ENCODE measurements around the gene GNAS-AS1. TPM values are rescaled to one million over a fixed set of nuclear protein-coding genes. Genes with fewer than 3 reads are reported as not detected.

Gene GNAS-AS1
- polyA plus RNA-seq, 1 donor from 2014 or later = not detected

DNA sequence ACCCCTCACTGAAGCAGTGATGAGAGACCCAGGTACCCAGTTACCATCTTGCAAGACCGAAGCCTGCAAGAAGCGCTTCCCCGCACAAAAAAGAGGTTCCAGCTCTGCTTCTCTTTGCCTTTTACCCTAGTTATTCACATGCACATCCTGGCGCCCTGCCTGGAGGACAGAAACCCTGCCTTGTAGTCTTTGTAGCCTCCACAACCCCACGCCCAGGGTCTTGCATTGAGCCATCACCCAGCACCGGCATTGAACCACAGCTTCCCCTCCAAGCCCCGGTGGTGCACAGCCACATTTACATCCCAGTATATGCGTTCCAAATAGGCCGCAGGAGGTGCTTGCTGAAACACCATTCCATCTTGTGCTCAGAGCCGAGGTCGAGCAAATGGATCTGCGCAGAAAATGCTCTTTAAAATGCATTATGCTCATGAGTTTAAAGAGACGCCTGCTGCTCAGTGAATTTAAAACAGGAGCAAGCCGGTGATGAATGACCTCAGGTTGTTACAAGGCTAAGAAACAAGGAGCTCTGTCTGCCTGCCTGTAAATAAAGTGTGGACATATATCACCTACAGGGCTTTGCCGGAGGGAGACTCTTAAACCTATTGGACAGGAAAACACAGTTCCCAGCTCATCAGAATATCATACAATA, 61.7 kb downstream of the GNAS-AS1 start:
- no peak overlapping the region for H3K27ac Mint-ChIP-seq
- no peaks in the 10 kb centered on the region for H3K9me3 Mint-ChIP-seq
- no peaks in the 10 kb centered on the region for H3K36me3 Mint-ChIP-seq
- peaks cover 0 to 2% (median 0%) of the 10 kb centered on the region in 3 donors for H3K4me1 Mint-ChIP-seq
- no peak overlapping the region for H3K4me3 Mint-ChIP-seq
- H3K27me3 Mint-ChIP-seq = peaks cover 27% of the 10 kb centered on the region

DNA sequence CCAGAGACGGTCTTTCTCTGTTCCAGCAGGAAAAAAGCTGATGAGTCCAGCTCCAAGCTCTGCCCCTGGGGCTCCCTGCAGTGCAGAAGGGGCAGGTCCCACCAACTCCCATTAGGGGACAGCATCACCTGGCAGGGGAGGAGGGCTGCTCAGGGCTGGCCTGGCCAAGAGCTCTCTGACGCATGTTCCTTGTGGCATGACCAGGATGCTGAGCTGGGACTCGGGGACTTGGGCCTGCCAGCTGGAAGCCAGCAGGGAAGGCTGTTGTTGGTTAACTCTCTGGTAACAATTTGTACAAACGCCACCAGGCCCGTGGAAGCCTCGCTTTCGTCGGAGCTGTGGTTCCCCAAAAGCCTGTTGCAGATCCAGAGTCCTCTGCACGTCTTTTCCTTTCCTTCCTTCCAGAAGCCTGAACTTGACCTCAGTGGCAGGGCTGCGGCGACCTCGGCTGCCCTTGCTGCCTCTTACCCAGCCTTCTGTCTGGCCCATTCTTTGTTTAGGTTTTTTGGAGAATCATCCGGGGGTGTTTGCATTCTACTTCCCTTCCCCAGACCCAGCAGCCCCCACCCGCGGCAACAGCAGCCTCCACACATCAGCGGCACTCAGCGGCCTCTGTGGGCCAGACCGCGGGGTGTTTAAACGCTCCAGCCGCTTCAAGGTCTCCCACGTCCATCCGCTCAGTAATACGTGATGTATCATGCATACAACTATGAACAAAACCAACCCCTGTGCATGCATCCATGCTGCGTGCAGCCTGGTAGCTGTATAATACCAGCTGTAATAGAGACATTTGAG, 63.3 kb downstream of the GNAS-AS1 start:
- peaks cover 35% of the 10 kb centered on the region for H3K27me3 Mint-ChIP-seq
- no peaks in the 10 kb centered on the region for H3K36me3 Mint-ChIP-seq
- no peak overlapping the region for H3K27ac Mint-ChIP-seq
- H3K9me3 Mint-ChIP-seq = no peaks in the 10 kb centered on the region
- H3K4me1 Mint-ChIP-seq = peaks cover 0 to 2% (median 0%) of the 10 kb centered on the region in 3 donors
- no peak overlapping the region for H3K4me3 Mint-ChIP-seq

DNA sequence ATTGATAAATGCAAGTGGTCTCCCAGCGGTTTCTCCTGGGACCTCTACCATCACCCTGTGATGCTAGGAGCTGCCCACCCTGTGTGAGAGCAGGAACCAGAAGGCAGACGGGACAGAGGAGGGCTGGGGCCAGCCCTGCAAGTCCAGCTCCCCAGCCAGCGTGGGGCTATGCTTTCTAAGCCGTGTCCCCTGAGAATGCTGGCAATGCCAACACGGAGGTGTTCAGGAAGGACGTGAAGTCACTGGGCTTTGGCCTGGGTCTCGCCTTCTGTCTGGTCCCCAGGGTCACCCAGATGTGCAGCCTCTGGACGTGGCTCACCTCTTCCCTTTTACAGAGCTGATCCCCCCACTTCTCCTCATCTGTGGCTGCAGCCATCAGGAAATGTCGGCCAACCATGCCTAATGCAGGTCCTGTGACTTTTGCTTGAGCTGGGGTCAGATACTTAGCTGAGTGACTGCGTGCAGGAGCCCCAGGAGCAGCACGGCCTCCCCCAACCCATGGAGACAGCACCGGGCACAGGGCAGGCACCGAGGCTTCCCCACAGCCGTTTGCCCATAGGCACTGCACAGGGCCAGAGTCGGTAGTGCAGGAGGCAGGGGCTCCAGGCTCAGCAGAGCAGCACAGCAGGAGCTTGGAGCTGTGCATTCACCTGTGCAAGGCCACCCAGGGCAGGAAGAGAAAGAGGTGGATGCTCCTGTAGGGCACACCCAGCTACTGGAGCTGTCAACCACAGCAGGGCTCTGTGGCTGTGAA, 66.2 kb downstream of the GNAS-AS1 start:
- H3K4me3 Mint-ChIP-seq = no peak overlapping the region
- H3K4me1 Mint-ChIP-seq = no peaks in the 10 kb centered on the region
- no peaks in the 10 kb centered on the region for H3K36me3 Mint-ChIP-seq
- H3K9me3 Mint-ChIP-seq = no peaks in the 10 kb centered on the region
- H3K27me3 Mint-ChIP-seq = peaks cover 44% of the 10 kb centered on the region
- H3K27ac Mint-ChIP-seq = no peak overlapping the region

DNA sequence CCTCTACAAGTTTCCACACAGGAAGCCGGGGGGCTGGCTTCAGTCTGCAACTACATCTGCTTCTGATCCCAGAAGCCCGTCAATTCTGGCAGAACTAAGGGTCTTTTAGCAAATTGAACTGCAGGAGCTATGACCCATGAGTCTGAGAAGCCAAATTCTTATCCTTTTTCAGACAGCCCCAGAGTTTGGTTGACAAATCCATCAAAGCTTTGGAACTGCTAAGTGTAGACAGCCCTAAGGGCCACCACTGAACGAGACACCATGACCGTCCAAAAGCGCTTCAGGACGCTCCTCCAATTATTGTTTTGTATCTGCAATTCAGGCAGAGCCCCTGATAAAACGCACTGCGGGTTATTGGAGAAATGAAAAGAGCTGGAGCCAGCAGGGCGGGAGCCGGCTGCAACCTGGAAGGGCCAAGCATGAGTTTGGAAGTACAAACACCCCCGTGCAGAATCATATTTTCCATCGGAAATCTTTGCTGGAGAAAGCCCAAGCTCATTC, 67.1 kb downstream of the GNAS-AS1 start:
- Mint-ChIP-seq H3K4me3 (no peak overlapping the region), H3K9me3 (no peaks in the 10 kb centered on the region), H3K4me1 (no peaks in the 10 kb centered on the region), H3K27me3 (peaks cover 40% of the 10 kb centered on the region), H3K27ac (no peak overlapping the region), H3K36me3 (no peaks in the 10 kb centered on the region)

DNA sequence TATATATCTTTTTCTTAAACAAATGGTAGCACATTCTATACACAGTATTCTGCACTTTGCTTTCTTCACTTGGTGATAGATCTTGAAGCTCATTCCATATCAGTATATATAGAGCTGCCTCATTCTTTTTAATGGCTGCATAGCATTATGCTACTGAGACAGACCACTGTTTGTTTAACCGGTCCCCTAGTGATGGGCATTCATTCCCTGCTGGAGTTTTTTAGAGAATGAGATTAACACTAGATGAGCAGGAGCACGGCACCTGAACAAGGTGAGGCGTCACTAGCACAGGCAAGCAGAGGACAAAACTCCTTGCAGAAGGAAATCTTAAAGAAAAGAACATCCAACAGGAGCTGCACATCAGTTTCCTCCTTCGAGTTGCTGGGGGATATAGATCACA, 69.6 kb downstream of the GNAS-AS1 start:
- Mint-ChIP-seq H3K4me3 (no peak overlapping the region), H3K4me1 (no peaks in the 10 kb centered on the region), H3K27ac (peak overlapping the region in 1 of 3 donors; percentile 5), H3K9me3 (no peaks in the 10 kb centered on the region), H3K27me3 (peaks cover 39% of the 10 kb centered on the region), H3K36me3 (no peaks in the 10 kb centered on the region)

DNA sequence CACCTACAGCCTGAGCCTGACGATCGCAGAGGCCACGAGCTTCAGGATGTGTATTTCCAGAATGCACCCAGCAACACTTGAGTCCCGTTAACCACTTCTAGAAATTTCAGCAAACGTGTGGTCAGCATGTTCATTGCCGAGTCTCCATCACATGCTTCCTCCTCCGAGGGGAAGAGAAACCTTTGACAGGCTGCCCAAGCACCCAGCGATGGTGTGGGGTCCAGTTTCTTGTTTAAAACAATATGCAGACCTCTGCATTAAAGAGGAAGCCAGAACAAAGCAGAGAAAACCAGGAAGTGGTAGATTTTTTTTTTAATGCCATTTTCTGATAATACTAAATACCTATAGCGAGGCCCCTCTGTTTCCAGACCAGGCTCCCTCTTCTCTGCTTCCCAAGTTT, 71.9 kb downstream of the GNAS-AS1 start:
- H3K27ac Mint-ChIP-seq = no peak overlapping the region
- no peaks in the 10 kb centered on the region for H3K36me3 Mint-ChIP-seq
- no peaks in the 10 kb centered on the region for H3K4me1 Mint-ChIP-seq
- H3K27me3 Mint-ChIP-seq = peaks cover 33% of the 10 kb centered on the region
- H3K9me3 Mint-ChIP-seq = no peaks in the 10 kb centered on the region
- peak overlapping the region in 1 of 4 donors; percentile 20 for H3K4me3 Mint-ChIP-seq

DNA sequence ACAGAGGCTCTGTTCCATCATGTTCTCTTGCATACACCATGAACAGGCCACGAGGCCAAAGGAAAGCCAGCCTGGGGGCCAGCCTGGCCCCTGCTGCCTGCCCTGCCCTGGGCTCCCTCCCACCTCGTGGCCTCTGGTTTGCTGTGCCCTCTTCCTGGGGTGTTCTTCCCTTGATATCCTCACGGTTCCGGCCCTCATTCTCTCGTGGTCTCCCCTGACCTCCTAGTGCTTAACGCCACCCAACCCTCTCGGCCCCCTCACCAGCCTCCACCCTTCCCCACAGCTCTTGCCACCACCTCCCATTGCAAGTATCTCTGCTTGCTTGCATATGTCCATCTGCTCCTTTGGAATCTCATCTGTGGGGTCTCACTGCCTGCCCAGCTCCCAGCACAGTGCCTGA, 73.0 kb downstream of the GNAS-AS1 start:
- H3K27ac Mint-ChIP-seq = no peak overlapping the region
- no peak overlapping the region for H3K4me3 Mint-ChIP-seq
- H3K27me3 Mint-ChIP-seq = peaks cover 25% of the 10 kb centered on the region
- no peaks in the 10 kb centered on the region for H3K36me3 Mint-ChIP-seq
- no peaks in the 10 kb centered on the region for H3K4me1 Mint-ChIP-seq
- H3K9me3 Mint-ChIP-seq = no peaks in the 10 kb centered on the region

DNA sequence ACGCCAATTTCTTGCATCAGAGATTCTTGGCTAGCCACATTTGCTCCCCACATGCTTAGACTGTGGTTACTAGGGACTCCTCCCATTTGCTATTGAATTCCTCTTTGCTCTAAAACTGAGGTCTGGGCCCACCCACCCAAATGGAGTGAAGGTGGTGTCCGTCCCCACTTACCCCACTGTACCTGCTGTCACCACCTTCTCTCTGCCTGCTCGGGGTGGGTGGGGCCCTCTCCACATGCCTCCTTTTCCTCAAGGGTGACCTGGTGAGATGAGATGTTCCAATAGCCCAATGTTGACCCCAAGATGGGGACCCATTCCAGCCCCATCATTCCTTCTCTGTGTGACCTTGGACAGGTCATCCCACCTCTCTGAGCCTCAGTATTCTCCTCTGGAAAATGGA, 74.6 kb downstream of the GNAS-AS1 start:
- Mint-ChIP-seq H3K27me3 (peaks cover 22% of the 10 kb centered on the region), H3K9me3 (no peaks in the 10 kb centered on the region), H3K4me1 (no peaks in the 10 kb centered on the region), H3K27ac (no peak overlapping the region), H3K36me3 (no peaks in the 10 kb centered on the region), H3K4me3 (no peak overlapping the region)

DNA sequence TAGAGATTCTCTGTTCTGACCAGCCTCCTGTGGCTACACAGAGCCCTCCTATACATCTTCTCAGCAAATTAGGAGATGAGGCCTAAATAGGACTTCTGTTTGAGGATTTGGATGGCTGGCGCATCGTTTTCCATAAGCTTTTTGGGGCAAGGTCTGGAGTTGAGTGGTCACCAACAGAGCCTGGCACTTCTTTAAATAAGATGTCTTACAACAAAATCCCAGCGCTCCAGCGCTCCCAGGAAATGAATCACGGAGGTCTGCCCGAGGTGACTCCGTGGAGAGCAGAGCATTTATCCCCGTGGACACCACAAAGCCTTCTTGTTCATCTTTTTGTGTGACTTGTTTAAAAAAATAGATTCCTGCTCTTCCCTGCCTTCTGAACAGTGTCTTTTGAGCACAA, 75.3 kb downstream of the GNAS-AS1 start:
- H3K9me3 Mint-ChIP-seq = no peaks in the 10 kb centered on the region
- H3K27ac Mint-ChIP-seq = no peak overlapping the region
- no peaks in the 10 kb centered on the region for H3K36me3 Mint-ChIP-seq
- H3K4me3 Mint-ChIP-seq = no peak overlapping the region
- H3K4me1 Mint-ChIP-seq = no peaks in the 10 kb centered on the region
- peaks cover 20% of the 10 kb centered on the region for H3K27me3 Mint-ChIP-seq

DNA sequence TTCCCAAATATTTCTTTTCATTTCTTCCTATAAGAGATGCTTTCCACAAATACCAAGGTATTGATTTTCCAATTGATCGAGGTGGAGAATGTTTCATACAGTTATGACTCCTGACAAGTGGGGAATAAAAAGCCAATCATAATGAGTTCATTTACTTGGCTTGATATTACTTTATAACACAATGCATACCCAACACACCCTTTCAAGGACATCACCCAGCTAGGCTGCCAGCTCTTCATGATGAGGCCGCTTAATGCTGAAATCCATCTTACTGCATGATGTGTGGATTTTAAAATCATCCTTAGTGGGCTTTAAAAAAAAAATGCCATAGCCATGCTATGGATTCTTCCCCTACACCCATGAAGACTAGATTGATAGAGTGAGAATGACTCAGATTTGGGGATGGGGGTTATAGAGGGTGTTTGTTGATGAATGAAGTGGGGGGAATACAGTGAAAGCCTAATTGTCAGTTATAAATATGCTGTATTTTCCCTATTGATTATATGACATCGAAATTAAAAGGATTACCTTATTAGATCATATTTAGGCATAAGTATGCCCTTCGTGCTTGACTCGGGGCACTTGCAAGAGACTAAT, 75.9 kb downstream of the GNAS-AS1 start:
- Mint-ChIP-seq H3K27me3 (peaks cover 19% of the 10 kb centered on the region), H3K36me3 (no peaks in the 10 kb centered on the region), H3K4me3 (no peak overlapping the region), H3K9me3 (no peaks in the 10 kb centered on the region), H3K4me1 (no peaks in the 10 kb centered on the region), H3K27ac (no peak overlapping the region)

DNA sequence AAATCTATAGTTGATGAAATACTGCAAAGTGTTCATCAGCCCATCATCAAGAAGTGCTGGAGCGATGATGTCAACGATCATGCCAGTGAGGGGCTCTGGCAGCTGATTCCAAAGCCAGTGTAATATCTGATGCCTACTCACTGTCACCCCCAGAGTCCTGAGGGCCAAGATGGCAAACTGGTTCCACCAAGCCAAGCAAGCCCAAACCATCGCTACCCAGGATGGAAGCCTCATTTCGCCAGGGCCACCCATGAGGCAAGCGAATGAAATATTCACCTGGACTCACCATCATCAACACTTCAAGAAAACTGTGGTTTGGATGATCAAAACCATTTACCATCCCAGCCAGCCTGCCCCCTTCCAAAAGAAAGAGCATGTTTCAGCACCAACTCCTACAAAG, 76.5 kb downstream of the GNAS-AS1 start:
- Mint-ChIP-seq H3K9me3 (no peaks in the 10 kb centered on the region), H3K27ac (no peak overlapping the region), H3K27me3 (peaks cover 19% of the 10 kb centered on the region), H3K4me1 (no peaks in the 10 kb centered on the region), H3K36me3 (no peaks in the 10 kb centered on the region), H3K4me3 (no peak overlapping the region)

DNA sequence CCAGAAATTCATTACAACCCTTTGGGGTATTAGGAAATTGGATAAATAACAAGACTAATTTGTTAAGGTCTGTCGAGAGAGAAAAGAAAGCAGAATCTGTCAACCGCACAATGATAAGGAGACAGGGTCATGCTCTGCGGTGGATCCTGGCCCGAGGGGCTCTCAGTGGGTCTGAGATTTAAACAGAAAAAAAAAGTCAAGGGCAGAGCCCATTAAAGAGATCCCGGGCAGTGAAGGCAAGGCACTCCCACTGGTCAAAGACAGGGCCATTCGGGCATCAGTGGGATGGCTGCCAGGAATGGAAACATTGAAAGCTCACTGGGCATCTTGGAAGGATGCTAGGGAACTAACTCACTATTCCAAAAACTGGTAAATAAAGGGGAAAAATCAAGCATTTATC, 77.9 kb downstream of the GNAS-AS1 start:
- Mint-ChIP-seq H3K4me1 (no peaks in the 10 kb centered on the region), H3K9me3 (no peaks in the 10 kb centered on the region), H3K27ac (no peak overlapping the region), H3K36me3 (no peaks in the 10 kb centered on the region), H3K27me3 (peaks cover 14% of the 10 kb centered on the region), H3K4me3 (no peak overlapping the region)

Measured in IgD-negative memory B cell (primary cell).